Breast epithelium (tissue), 3 donors: ENCODE results near the gene EEF1E1.

Experiments used
- CTCF ChIP-seq, 3 donors: fragments of 450-650 bp; IDR thresholded peaks; one replicate each; pipeline ENCODE4 v1.5.1; 2016 to 2017; ENCODE audit warnings: antibody characterized with exemption in 3 of 3, mild to moderate bottlenecking in 3 of 3, moderate library complexity in 3 of 3
- POLR2A ChIP-seq: fragments of 450-650 bp; IDR thresholded peaks from one replicate; pipeline ENCODE4 v1.6.1; 2016; ENCODE audit warnings: antibody characterized with exemption, mild to moderate bottlenecking, moderate library complexity
- POLR2AphosphoS5 ChIP-seq, 3 donors: sonication (generic); formaldehyde crosslinking; IDR thresholded peaks; one replicate each; pipeline ENCODE4 v1.6.1; 2017; ENCODE audit warnings: antibody characterized with exemption in 3 of 3

GRCh38 chr6:8057263-8057662 lies 45.1 kb downstream of the EEF1E1 start:
- no peak for TF ChIP-seq CTCF (IDR thresholded peaks at IDR 0.05)
- no peak for TF ChIP-seq POLR2A
- no peak for TF ChIP-seq POLR2AphosphoS5 (IDR thresholded peaks at IDR 0.05)
